NCI-H2227 treated with DMSO at 0.1 percent for 48 hours (cell line): ENCODE measurements around the gene TBCCD1.
"Not testable (repeated sequence)": the region's sequence is repeated elsewhere in the genome, so short reads cannot be mapped to it uniquely, and the experiment has no call there.

ENCODE experiments used
- DNase-seq: peaks from one replicate; lab custom pipeline; 2025; lab: John Stamatoyannopoulos, UW

TBCCD1 gene

DNA sequence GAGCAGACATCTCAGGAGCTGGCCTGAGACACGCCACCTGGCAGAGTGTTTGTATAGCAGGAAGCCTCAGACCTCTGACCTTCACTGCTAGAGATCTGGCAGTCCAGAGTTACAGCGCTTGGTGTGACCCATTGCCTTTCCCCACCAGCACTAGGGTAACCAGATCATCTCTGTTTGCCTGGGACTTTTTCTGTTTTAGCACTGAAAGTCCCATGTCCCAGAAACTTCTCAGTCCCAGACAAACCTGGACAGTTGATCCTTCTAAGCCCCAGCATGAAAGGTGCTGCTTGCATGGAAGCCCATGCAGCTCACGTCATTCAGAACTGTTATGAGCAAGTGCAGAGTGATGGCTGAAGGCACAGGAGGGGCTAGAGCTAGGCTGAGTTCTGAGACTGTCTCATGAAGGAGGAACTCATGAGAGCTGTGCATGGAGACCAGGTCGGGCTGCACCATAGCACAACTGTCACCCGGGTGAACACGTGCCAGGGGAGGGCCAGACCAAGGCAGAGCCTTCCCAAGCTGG is 27.5 kb upstream of the TBCCD1 start:
- DNase-seq = no peak

DNA sequence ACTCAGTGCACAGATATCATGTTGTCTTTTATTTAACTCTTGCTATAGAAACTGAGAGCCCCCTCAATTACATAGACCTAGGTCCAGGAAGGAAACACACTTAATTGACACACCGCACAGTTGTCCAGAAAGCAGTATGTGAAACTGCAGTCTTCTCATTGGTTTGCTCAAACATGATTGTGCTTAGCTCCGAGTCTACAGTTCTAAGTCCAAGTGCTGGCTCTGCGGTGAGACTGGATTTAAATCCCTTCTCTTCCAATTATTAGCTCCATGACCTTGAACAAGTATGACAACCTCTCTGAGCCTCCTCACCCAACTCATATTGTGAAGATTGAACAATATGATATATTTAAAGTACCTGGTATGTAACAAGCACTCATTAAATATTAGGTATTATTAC is 26.7 kb upstream of the TBCCD1 start:
- DNase-seq = no peak

DNA sequence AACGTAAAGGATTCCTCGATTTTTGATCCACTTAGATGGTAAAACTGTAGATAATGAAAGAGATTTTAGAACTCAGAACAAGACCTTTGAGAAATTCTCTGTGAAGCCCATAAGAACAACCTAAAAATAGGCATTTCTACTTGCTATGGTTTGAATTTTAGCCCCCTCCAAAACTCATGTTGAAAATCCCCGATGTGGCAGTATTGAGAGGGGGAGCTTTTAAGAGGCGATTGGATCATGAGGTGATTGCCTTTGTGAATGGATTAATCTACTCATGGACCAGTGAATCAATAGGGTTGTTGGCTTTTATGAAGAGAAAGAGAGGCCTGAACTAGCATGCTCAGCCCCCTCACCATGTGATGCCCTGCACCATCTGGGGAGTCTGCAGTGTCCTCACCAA is 25.5 kb upstream of the TBCCD1 start:
- DNase-seq = no peak

DNA sequence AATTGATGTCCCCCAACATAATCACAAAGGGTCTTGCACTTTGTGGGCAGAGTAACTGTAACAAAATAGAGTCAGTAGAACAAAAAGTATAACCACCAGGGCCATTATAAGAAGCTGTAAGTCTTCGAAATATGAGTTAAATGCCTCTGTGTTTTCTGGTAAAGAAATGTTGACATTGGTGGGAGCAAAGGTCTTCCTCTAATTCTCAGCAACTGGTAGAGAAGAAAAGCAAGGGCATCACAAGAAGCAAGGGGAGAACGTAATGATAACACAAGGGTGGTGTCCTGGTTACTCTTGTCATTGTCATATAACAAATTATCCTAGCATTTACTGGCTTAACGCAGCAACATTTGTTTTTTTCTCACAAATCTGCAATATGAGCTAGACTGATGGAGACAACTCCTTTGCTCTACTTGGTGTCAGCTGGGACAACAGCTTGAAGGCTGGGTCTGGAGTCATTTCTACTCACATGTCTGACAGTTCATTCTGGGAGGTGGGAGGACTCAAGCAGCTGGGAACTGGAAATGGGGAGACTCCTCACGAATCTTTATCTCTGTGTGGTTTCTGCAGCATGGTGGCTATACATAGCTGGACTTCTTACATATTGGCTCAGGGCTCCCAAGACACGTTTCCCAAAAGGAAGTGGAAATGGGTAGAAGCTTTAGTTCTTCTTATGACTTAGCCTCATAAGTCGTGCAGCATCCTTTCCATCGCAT is 23.6 kb upstream of the TBCCD1 start:
- DNase-seq = no peak

DNA sequence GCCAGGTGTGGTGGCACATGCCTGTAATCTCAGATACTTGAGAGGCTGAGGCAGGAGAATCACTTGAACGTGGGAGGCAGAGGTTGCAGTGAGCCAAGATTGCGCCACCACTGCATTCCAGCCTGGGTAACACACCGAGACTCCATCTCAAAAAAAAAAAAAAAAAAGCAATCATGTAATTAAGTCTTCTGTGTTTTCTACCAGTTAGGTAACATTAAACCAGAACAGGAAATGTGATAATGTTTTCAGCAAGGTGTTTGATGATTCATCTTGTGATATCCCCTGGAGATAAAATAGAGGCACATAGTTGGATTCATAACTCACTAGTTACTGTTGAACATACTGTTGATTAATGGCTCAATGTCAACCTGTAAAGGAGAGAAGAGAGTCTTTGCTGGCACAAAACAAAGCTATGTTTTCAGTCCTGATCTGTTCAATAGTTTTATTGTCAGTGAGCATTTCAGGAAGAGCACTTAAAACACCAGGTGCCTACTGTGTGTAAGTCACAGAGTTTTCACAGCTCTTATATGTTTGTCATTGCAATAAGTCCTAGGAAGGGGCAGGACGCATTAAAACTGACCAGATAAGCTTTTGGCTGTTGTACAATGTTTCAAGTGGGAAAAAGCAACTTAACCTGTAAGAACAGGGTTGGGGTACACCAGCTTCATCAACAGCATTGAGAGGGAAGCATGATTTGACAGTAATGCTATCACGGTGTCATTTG is 22.9 kb upstream of the TBCCD1 start:
- no peak for DNase-seq

DNA sequence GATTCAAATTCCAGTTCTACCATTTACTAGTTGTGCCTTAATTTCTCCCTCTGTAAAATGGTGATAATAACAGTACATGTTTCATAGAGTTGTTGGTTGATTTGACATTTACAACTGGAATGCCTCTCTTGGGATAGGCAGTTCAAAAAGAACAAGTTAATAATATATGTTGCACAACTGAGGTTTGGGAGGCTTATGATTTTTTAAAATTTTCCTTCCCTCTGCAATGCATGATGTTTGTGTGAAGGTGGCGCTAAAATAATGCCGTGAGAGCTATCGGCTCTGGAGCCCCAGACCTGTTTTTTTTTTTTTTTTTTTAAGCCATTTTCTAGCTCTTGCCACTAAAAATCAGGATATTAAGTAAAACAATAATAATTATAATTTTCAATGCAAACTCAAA is 22.0 kb upstream of the TBCCD1 start:
- no peak for DNase-seq

DNA sequence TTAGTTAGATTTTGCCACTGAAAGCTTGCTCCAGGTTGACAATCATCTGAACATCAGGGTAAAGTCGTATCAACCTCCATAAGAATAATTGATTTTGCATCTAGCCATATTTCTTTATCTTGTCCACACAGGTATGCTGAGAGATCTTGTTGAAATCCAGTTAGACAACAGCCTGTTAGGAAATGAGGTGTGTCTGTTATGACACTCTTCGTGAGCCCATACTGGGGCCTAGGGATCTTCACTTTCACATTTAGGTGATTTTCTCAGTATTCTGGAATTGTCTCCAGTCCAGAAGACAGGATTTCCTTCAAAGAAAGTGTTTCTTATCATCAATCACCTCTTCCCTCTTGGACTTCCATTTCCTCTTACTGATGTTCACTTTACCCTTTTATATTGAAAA is 21.5 kb upstream of the TBCCD1 start:
- DNase-seq = no peak

DNA sequence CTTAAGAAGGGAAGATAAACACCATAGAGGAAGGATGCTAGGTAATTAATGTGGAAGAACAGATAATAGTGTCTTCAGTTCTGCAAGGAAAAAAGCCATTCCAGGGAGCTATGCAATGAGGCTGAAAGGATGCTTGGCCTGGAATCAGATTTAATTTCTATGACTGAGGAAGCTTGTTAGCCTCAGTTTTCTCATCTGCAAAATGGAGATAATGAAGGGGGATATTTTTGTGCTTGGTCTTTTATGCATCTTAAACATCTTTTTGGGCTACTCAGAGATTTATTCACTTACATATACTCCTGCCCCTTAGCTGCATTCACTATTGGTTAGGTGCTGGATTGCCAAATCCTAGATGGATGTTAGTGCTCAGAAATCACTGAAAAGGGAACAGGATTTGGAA is 20.0 kb upstream of the TBCCD1 start:
- DNase-seq = no peak

DNA sequence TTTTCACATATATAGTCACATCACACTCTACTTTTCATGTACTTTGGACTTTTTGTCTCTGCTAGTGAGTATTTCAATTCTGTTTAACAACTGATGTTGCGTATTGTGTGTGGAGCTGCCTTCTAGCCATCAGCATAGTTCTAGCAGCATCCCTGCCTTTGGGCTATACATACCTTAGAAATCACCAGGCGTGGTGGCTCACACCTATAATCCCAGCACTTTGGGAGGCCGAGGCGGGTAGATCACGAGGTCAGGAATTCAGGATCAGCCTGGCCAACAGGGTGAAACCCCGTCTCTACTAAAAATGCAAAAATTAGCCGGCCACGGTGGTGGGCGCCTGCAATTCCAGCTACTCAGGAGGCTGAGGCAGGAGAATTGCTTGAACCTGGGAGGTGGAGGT is 19.1 kb upstream of the TBCCD1 start:
- not testable (repeated sequence) for DNase-seq

DNA sequence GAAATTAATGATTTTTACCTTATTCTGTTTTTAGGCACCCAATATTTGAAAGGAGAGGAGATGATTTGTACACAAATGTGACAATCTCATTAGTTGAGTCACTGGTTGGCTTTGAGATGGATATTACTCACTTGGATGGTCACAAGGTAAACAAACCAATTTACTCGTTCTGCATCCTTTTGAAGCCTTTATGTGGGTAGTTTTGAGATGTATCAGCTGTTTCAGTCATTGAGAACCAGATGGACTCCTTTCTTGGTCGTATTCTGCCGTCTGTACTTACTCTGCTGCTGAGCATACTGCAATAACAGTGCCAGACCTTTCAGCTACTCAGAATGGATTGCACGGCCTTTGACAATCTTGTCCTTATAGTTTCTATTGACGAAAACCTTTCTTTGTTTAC is 16.7 kb upstream of the TBCCD1 start:
- no peak for DNase-seq

DNA sequence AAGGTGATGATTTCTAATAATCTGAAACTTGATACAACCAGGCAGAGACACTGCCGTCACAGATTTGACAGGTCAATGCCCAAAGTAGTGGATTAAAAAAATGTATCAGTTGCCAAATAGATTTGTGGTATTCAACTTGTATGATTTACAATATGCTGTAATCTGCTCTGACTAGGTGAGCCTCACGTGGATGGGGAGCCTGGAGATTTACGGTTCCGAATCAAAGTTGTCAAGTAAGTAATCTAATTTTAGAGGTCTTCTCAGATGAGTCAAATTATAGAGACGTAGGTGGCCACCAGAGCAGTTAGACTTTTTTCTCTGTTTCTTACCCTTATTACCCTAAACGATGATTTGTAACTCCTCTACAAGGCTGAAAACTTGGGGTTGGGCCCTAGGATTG is 15.4 kb upstream of the TBCCD1 start:
- no peak for DNase-seq

DNA sequence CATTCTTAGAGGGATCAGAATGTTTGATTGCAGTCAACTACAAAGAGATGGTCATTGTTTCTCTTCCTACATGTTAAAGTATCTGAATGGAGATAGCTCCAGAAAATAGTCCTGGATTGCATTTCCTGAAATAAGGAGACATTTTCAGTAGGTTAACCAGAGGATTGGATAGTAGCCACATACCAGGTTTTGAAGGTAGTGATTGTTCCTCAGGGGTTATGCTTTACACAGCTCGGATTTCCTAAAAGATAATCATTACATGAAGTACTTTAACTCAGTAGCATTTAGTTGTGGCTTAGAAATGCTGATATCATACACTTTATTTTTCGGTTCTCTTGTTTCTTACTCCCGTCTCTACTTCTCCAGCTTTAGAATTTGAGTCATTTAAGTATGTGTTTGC is 13.6 kb upstream of the TBCCD1 start:
- DNase-seq = no peak

DNA sequence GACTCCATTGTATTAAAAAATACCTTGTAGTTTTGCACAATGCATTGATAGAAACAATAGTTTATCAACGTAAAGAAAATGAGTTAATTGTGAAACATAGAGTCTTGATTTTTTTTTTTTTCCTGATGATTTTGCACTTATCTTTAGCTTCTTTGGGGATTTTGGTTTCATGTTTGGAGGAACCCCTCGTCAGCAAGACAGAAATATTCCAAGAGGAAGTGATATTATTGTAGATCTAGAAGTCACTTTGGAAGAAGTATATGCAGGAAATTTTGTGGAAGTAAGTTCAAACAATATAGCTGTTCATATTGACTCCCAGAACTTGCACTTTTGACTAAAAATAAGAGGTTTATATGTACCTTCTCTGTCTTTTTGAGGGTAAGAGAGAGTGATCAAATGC is 10.4 kb upstream of the TBCCD1 start:
- DNase-seq = no peak

DNA sequence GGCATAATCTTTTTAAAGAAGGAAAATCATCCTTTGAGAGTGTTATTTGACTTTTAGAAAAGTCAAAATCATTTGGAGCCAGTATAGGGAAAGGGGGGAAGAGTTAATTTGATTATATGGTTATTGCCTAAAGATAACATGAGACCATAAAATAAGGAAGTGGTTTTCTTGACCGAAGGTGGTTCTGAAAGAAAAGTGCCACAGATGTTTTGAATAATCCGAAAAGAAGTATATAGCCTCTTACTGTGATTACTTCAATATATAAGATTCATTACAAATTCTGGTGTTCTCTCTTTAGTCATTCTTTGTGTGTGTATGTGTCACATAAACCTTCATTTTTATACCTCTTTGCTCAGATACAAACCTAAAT is 4.5 kb upstream of the TBCCD1 start:
- DNase-seq = no peak

DNA sequence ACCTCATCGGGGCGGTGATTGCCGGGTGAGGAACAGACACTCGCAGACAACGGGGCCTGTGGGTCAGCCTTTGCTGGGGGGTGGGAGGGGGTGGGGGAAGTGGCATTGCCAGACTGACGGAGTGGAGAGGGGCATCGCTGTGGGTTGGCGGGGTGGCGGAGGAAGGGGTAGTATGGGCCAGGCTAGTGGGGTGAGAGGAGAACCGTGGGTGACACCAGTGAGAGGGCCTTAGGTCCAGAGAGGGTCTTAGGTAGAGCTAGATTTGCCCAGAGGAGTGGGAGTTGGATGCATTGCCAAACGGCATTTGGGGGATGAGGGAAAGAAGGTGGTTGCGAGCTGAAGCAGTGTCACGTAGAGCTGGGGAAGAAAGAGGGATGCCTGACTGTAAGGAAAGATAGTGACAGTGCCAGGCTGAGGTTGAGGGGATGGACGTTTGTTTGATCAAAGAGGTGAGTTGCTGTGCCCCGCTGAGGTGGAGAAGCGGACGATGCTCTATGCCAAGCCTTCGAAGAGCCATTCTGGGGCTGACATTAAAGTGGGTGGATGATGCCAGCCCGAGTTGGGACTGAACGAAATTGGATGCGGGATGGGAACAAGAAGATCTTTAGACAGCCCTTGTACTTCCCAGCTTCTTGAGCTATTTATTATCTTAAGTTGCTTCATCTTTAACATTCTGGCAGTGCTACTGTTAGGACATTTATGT is 4.0 kb upstream of the TBCCD1 start:
- no peak for DNase-seq

DNA sequence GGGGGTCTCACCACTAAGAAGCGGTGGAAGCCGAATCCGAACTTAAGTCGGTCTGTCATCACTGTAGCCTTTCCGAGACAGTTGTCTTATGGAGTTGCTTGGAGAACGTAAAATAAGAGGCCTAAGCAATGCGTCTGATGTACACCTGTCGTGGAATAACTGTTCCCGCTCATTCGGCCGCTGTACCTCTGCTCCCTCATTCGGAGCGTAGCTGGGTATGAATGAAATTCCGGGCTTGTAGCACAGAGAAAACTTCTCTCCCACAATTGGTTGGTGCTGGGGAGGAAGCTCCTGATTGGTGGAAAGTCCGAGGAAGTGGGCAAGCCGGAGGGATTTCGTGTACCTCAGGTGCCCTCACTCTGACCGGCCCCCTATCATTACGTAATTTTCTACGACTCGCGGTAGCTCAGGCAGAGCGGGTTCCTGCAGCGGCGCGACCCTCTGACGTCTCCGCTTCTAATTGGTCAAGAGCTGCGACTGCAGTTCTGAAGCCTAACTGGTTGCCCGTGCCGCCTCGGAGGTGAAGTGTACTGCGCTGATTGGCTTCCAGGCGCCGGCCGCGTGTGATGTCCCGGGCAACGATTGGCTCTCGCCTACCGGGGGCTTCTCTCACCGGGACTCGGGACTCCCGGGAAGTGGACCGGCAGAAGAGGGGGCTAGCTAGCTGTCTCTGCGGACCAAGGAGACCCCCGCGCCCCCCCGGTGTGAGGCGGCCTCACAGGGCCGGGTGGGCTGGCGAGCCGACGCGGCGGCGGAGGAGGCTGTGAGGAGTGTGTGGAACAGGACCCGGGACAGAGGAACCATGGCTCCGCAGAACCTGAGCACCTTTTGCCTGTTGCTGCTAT is 3.2 kb upstream of the TBCCD1 start, which contains the start of gene DNAJB11:
TSS of gene DNAJB11 (plus strand) at position 625 of the 845 bp plus-strand sequence. CDS start at position 803, 178 bp downstream.
- peak; percentile 98 for DNase-seq

DNA sequence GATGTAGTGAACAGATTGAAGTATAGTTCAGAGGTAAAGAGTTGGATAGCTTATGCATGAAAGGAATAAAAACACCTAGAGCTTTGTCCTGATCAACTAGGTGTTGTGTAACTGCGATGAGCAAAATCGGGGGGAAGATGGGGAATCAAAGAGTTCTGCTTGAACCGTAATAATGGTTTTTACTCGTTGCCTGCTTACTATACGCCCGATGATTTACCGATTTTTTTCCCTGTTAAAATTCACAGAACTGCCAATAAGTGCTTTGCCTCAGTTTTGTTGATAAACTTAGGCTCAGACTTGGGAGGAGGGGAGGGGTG is 2.6 kb upstream of the TBCCD1 start:
- no peak for DNase-seq

DNA sequence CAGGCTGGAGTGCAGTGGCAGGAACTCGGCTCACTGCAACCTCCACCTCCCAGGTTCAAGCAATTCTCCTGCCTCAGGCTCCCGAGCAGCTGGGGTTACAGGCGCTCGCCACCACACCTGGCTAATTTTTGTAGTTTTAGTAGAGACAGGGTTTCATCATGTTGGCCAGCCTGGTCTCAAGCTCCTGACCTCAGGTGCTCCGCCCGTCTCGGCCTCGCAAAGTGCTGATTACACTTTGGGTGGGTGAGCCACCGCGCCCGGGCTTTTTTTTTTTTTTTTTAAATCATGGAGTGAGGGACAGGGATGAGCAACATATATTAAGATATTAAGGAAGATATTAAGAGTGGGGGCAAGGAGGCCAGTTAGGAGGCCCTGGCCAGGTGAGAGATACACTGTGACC is 2.2 kb upstream of the TBCCD1 start:
- not testable (repeated sequence) for DNase-seq

DNA sequence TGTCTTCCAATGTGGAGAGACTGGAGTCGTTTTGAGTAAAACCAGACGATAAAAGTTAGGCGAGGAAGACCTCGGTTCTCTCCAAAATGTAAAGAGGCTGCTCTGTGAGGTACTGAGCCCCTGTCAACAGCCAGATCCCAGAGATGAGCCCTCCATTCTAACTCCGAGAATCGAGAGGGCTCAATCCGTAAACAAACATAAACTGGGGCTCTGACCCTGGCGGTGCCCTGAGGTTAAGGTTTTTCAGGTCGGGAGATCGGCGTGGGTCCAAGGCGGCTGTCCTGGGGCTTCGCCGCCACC is 417 bp downstream of the TBCCD1 start:
- peak; percentile 62 for DNase-seq

DNA sequence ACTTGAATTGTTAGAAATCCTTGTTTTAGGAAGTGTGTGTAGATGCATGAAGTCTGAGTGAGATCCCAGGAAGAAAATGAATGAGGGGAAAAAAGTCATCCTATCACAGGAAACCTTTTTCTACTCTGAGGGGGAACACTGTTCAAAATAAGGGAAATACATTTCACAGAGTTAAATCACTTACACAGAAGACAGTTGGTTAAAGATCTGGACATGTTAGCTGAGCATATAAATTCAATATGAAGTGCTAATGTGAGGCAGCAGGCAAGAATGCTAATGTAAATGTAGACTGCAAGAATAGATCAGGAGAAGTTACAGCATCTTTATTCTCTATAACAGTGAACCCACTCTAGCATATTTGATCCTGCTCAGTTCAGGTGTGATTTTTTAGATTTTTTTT is 2.6 kb downstream of the TBCCD1 start:
- no peak for DNase-seq

DNA sequence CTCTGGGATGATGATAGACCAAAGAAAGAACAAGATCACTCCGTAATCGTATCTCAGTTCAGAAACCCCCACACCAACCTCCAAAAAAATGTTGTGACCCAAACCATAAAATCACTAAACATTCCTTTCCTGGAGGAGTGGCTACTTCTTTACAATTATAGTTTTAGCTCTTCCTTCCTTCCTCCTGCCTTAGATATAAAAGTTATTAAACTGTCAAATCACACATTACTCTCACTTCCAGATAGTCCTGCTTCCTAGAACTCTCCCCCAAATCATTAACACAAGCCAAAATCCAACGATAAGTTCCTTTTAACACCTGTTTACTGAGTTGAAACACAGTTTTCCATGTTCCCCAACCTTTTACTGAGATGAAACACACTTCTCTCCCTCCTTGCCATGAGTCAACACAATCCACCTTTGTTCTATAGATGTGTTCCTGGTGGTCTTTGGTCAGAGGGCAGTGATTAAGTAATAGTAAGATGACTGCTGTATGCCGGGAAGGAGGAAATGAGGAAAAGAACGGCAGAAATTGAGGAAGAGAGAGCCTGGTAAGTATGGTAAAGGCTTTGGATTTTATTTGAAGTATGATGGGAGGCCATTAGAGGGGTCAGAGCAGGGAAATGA is 14.6 kb downstream of the TBCCD1 start:
- no peak for DNase-seq

DNA sequence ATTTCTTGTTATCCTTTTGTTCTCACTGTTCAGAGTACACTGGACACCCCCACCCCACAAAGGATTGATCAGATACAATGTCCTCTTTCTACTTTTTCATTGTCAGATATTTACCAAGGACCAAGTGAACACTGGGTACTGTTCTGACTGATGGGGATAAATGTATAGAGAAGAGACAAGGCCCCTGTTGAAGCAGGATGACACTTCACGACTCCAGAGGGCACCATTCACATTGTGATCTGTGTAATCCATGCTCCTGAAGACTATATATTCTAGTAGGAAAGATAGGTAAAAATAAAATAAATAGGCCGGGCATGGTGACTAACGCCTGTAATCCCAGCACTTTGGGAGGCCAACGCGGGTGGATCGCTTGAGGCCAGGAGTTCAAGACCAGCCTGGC is 15.8 kb downstream of the TBCCD1 start:
- no peak for DNase-seq
